OCI-LY3 (cell line): ENCODE data around the gene AKT3.

Source experiments
- H2AFZ ChIP-seq: fragments of 200-600, 300-600 bp; shearing (Covaris generic); 2 replicates; pipeline ENCODE4 v1.6.0; 2014; ENCODE audit warnings: antibody characterized with exemption, low read depth, low read length
- H3K27ac ChIP-seq: fragments of 200-600, 300-600 bp; sonication (generic); 2 replicates; pipeline ENCODE4 v1.5.1; 2014; ENCODE audit warnings: mild to moderate bottlenecking, low read length, moderate library complexity, mixed read lengths
- H3K27me3 ChIP-seq: fragments of 200-600, 300-600 bp; sonication (generic); 2 replicates; pipeline ENCODE4 v1.6.1; 2014; ENCODE audit warnings: low read depth, low read length, mixed read lengths
- H3K36me3 ChIP-seq: fragments of 200-600, 300-600 bp; sonication (generic); replicated peaks from 2 replicates; pipeline ENCODE3; 2014; ENCODE audit warnings: low read depth, low read length, mixed read lengths
- H3K4me1 ChIP-seq: fragments of 300-600, 200-600 bp; sonication (generic); 2 replicates; pipeline ENCODE4 v1.6.1; 2014; ENCODE audit warnings: low read length, mixed read lengths
- H3K4me2 ChIP-seq: fragments of 200-600, 300-600 bp; sonication (generic); 2 replicates; pipeline ENCODE4 v1.6.1; 2014; ENCODE audit warnings: low read length, mixed read lengths
- H3K4me3 ChIP-seq: fragments of 300-600, 200-600 bp; sonication (generic); 2 replicates; pipeline ENCODE4 v1.5.1; 2014; ENCODE audit warnings: antibody characterized with exemption, mild to moderate bottlenecking, low read length, moderate library complexity
- H3K79me2 ChIP-seq: fragments of 300-600, 200-600 bp; shearing (Covaris generic); 2 replicates; pipeline ENCODE4 v1.6.1; 2014; ENCODE audit warnings: mild to moderate bottlenecking, low read length, mixed read lengths
- H3K9ac ChIP-seq: fragments of 300-600, 200-600 bp; shearing (Covaris generic); 2 replicates; pipeline ENCODE4 v1.6.0; 2014; ENCODE audit warnings: mild to moderate bottlenecking, low read length, moderate library complexity
- H3K9me3 ChIP-seq: fragments of 200-600, 300-600 bp; shearing (Covaris generic); 2 replicates; pipeline ENCODE4 v1.6.1; 2014; ENCODE audit warnings: low read length, mixed read lengths; ENCODE audit not compliant: insufficient read depth
- H4K20me1 ChIP-seq: fragments of 200-600, 300-600 bp; sonication (generic); 2 replicates; pipeline ENCODE4 v1.6.1; 2016; ENCODE audit warnings: low read length, mixed read lengths; ENCODE audit not compliant: insufficient read depth
- CTCF ChIP-seq: fragments of 200-600, 300-600 bp; sonication (generic); IDR thresholded peaks from 2 replicates; pipeline ENCODE4 v1.5.1; 2014; ENCODE audit warnings: antibody characterized with exemption, low read length, low read depth
- EZH2phosphoT487 ChIP-seq: fragments of 200-600 bp; shearing (Covaris generic); IDR thresholded peaks from 2 replicates; pipeline ENCODE4 v1.6.1; 2018; ENCODE audit warnings: antibody characterized with exemption, mixed run types, low read depth

The AKT3 gene

GRCh38 chr1:243740255-243740999, 109.6 kb downstream of the AKT3 start:
- Histone ChIP-seq H3K36me3 (no peaks in the 10 kb centered on the region), H3K4me2 (no peak overlapping the region), H3K9me3 (no peaks in the 10 kb centered on the region), H3K79me2 (no peaks in the 10 kb centered on the region), H3K27me3 (no peaks in the 10 kb centered on the region), H3K9ac (no peak overlapping the region), H4K20me1 (no peaks in the 10 kb centered on the region), H3K4me3 (no peak overlapping the region), H2AFZ (no peak overlapping the region), H3K27ac (no peak overlapping the region), H3K4me1 (0 out of 2 replicates have a peak, but pooled peaks cover 2% of the 10 kb centered on the region)
- TF ChIP-seq CTCF = no peak
- no peak for TF ChIP-seq EZH2phosphoT487

DNA sequence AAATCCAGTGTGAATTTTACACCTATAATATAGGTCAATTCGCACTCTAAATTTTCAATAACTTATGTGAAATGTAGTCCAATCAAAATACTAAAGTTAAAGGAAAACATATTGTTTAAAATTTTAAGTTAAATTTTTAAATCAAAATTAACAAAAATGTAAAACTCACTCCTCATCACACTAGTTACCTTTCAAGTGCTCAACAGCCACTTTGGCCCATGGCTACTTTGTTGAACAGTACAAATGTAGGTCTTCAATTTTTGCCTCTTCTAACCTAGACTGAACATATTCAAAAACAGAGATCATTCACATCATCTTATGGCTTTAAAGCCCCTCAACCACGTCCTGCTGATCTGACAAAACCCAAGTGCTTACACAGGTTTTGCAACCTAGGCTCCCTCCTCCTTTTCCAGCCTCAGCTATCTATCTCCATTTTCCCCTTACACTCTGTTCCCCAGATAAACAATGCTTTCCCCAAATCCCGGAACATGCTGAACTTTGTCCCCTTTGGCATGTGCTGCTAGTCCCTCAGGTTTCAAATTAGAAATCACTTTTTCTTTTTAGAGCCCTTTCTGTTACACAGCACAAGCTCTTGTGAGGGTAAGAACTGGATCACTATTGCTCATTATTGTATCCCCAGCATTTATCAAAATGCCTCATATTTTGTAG, 110.6 kb downstream of the AKT3 start:
- Histone ChIP-seq H3K4me2 (no peak overlapping the region), H3K27me3 (no peaks in the 10 kb centered on the region), H3K27ac (no peak overlapping the region), H3K36me3 (no peaks in the 10 kb centered on the region), H4K20me1 (no peaks in the 10 kb centered on the region), H2AFZ (no peak overlapping the region), H3K4me1 (0 out of 2 replicates have a peak, but pooled peaks cover 3% of the 10 kb centered on the region), H3K9ac (no peak overlapping the region), H3K4me3 (no peak overlapping the region), H3K9me3 (no peaks in the 10 kb centered on the region), H3K79me2 (no peaks in the 10 kb centered on the region)
- no peak for TF ChIP-seq CTCF
- no peak for TF ChIP-seq EZH2phosphoT487

DNA sequence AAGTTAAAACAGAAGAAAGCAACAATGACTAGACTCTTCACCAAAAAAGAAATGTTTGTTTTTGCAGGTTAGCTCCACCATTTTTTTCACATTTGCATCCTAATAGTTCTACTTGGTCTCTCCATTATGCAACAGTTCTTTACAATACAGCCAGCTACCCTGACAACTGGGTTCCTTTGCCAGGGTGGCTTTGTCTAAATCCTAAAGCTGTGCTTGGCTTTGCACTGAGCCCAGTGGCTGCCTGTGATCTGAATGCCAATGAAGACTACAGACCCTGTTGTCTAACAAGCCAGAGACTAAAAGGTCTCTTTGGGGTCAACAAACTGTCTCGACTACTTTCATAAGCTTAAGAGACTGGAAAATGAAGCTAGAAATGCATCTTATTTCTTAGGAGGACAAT, 112.0 kb downstream of the AKT3 start:
- Histone ChIP-seq H3K9ac (no peak overlapping the region), H3K4me3 (no peak overlapping the region), H3K27ac (no peak overlapping the region), H3K4me1 (0 out of 2 replicates have a peak, but pooled peaks cover 3% of the 10 kb centered on the region), H4K20me1 (no peaks in the 10 kb centered on the region), H2AFZ (no peak overlapping the region), H3K36me3 (no peaks in the 10 kb centered on the region), H3K27me3 (no peaks in the 10 kb centered on the region), H3K4me2 (no peak overlapping the region), H3K9me3 (no peaks in the 10 kb centered on the region), H3K79me2 (no peaks in the 10 kb centered on the region)
- TF ChIP-seq EZH2phosphoT487 = no peak
- no peak for TF ChIP-seq CTCF

DNA sequence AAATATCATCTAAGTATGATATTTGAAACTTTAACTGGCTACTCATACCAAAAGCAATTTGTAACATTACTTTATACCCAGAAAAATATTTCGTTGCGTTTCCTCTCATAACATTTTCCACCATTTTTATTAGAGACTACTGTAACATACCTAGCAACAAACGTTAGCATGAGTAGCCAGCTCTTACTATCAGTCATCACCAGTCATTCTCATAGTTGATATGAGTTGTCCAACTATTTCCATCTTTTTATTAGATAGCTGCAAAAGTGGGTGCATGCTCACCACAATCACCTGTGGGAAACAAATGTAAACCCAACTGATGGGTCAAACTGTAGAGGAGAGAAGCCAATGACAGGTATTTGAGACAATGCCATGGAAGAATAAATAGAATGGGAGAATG, 114.6 kb downstream of the AKT3 start:
- Histone ChIP-seq H3K4me3 (no peak overlapping the region), H3K4me2 (no peak overlapping the region), H3K79me2 (no peaks in the 10 kb centered on the region), H3K27me3 (no peaks in the 10 kb centered on the region), H3K4me1 (0 out of 2 replicates have a peak, but pooled peaks cover 3% of the 10 kb centered on the region), H3K9me3 (no peaks in the 10 kb centered on the region), H4K20me1 (no peaks in the 10 kb centered on the region), H2AFZ (no peak overlapping the region), H3K9ac (no peak overlapping the region), H3K36me3 (peaks cover under 1% of the 10 kb centered on the region), H3K27ac (no peak overlapping the region)
- TF ChIP-seq EZH2phosphoT487 = no peak
- no peak for TF ChIP-seq CTCF
